ENCODE data around the gene MAPK8. TPM values are rescaled to one million over a fixed set of nuclear protein-coding genes. Genes with fewer than 3 reads are reported as not detected.

Gene MAPK8
- total RNA-seq, 1 experiment from 2014 or later = 52.9 TPM

- TF ChIP-seq ZNF416 (CRISPR knock-in tag; IDR thresholded peaks at IDR 0.05) (no peak), E2F5 (CRISPR knock-in tag; IDR thresholded peaks at IDR 0.05) (no peak), ZSCAN18 (CRISPR knock-in tag; IDR thresholded peaks at IDR 0.05) (no peak), NR1H2 (CRISPR knock-in tag; IDR thresholded peaks at IDR 0.05) (no peak), EMX1 (CRISPR knock-in tag; IDR thresholded peaks at IDR 0.05) (no peak), NFE2L1 (CRISPR knock-in tag; IDR thresholded peaks at IDR 0.05) (no peak), HMGXB4 (CRISPR knock-in tag; IDR thresholded peaks at IDR 0.05) (no peak), TP53 (CRISPR knock-in tag; IDR thresholded peaks at IDR 0.05) (no peak)
Measured at GRCh38 chr10:48474765-48475365, 168.4 kb downstream of the MAPK8 start (continued).

GRCh38 chr10:48475943-48476278, 169.4 kb downstream of the MAPK8 start:
- Mint-ChIP-seq H3K4me1 (peaks cover 43% of the 10 kb centered on the region), H3K36me3 (peaks cover 15% of the 10 kb centered on the region), H3K27ac (peak overlapping the region; percentile 61), H3K4me3 (no peak overlapping the region), H3K9me3 (peaks cover 14% of the 10 kb centered on the region), H3K27me3 (ENCODE audit: low read depth) (no peaks in the 10 kb centered on the region; the same call in 1 of the 2 replicates)
- ChIA-PET POLR2A (no interaction called here), CTCF (interaction anchor here (1.0 kb wide), 1 partner anchor 33 kb away, joined by 4 read pairs; no protein-coding TSS in a partner anchor)
- no peak for ATAC-seq
- TF ChIP-seq PRRX2 (CRISPR knock-in tag; IDR thresholded peaks at IDR 0.05) (no peak), TEAD1 (CRISPR knock-in tag; IDR thresholded peaks at IDR 0.05) (no peak), ZNF317 (CRISPR knock-in tag; IDR thresholded peaks at IDR 0.05; ENCODE audit: borderline replicate concordance, low read depth) (no peak), ATF2 (CRISPR knock-in tag; IDR thresholded peaks at IDR 0.05; ENCODE audit: borderline replicate concordance, low read depth) (no peak), GRHL2 (CRISPR knock-in tag; IDR thresholded peaks at IDR 0.05; ENCODE audit: insufficient replicate concordance, severe bottlenecking) (no peak)
- no peak for DNase-seq (ENCODE audit: low spot score)

- POLR2A ChIA-PET = no interaction called here
- no peak for DNase-seq (ENCODE audit: low spot score)
Measured at GRCh38 chr10:48476279-48476982, 170.0 kb downstream of the MAPK8 start.

More at GRCh38 chr10:48476279-48476982, 170.0 kb downstream of the MAPK8 start:
- TF ChIP-seq ZNF532 (CRISPR knock-in tag; IDR thresholded peaks at IDR 0.05; ENCODE audit: borderline replicate concordance) (no peak), ZBTB21 (CRISPR knock-in tag; IDR thresholded peaks at IDR 0.05; ENCODE audit: borderline replicate concordance) (no peak), NFATC4 (CRISPR knock-in tag; IDR thresholded peaks at IDR 0.05) (no peak)
- peaks cover 42% of the 10 kb centered on the region for H3K4me1 Mint-ChIP-seq
- peaks cover 14% of the 10 kb centered on the region for H3K9me3 Mint-ChIP-seq
- H3K27me3 Mint-ChIP-seq (ENCODE audit: low read depth) = no peaks in the 10 kb centered on the region; the same call in 1 of the 2 replicates
- H3K36me3 Mint-ChIP-seq = peaks cover 14% of the 10 kb centered on the region
- CTCF ChIA-PET = interaction anchor here (1.0 kb wide), 1 partner anchor 33 kb away, joined by 4 read pairs; no protein-coding TSS in a partner anchor
- H3K27ac Mint-ChIP-seq = peak overlapping the region; percentile 61
- no peak overlapping the region for H3K4me3 Mint-ChIP-seq
- no peak for ATAC-seq
